ENCODE data around the gene GNG4.

GRCh38 chr1:235504122-235504493, 145.5 kb downstream of the GNG4 start, which contains the start of gene B3GALNT2:
- TF ChIP-seq CTCF (IDR thresholded peaks at IDR 0.05) (no peak), POLR2A (IDR thresholded peaks at IDR 0.05) (peak; percentile 32)
